ENCODE measurements around the gene FHIP1A. TPM values are rescaled to one million over a fixed set of nuclear protein-coding genes. Genes with fewer than 3 reads are reported as not detected.

Gene FHIP1A
- total RNA-seq, 2 experiments from 2014 or later = 0.45 to 0.83 TPM

DNA sequence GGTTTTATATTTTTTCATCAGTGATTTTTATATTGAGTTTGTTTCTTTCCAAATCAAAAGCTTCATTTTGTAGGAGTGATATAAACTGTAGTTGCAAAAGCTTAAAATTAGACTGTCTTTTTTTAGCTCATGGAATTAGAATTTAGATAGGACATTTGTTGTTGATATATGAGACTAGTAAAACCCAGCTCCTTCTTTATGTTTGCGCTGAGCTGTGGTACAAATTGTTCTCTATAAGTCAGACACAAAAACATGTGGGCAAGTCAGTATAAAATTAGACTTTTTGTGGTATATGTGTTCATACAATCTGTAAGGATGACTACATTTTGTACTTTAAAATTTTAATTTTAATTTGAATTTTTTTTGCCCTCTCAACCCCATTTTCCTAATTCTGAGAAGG, 18.3 kb downstream of the FHIP1A start:
- POLR2A ChIA-PET = no interaction called here
- H3K4me3 Mint-ChIP-seq = no peak overlapping the region
- H3K9me3 Mint-ChIP-seq = no peaks in the 10 kb centered on the region
- H3K36me3 Mint-ChIP-seq = no peaks in the 10 kb centered on the region
- no peaks in the 10 kb centered on the region for H3K4me1 Mint-ChIP-seq
- H3K27ac Mint-ChIP-seq = no peak overlapping the region
- DNase-seq = no peak
- ATAC-seq (ENCODE audit: low read depth) = no peak
- H3K27me3 Mint-ChIP-seq = peaks cover 16% of the 10 kb centered on the region

DNA sequence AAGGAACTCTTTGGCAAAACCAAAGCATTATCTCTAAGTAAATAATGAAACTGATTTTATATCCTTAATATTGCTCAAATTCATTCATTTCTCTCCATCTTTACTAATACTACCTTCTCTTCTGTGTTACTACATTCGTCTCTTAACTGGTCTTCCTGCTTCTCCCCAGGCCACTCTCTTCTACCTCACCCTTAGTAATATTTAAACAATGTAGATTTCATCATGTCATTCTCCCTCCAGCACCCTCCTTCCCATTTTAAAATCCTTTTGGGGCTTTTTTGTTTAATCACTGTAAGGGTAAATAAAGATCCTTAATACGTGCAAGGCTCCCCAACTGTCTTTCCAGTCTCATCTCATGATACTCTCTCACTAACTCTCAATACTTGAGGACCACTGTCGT, 19.4 kb downstream of the FHIP1A start:
- Mint-ChIP-seq H3K27me3 (peaks cover 16% of the 10 kb centered on the region), H3K4me1 (no peaks in the 10 kb centered on the region), H3K27ac (no peak overlapping the region), H3K36me3 (no peaks in the 10 kb centered on the region), H3K9me3 (no peaks in the 10 kb centered on the region), H3K4me3 (no peak overlapping the region)
- ATAC-seq (ENCODE audit: low read depth) = no peak
- POLR2A ChIA-PET = no interaction called here
- no peak for DNase-seq

DNA sequence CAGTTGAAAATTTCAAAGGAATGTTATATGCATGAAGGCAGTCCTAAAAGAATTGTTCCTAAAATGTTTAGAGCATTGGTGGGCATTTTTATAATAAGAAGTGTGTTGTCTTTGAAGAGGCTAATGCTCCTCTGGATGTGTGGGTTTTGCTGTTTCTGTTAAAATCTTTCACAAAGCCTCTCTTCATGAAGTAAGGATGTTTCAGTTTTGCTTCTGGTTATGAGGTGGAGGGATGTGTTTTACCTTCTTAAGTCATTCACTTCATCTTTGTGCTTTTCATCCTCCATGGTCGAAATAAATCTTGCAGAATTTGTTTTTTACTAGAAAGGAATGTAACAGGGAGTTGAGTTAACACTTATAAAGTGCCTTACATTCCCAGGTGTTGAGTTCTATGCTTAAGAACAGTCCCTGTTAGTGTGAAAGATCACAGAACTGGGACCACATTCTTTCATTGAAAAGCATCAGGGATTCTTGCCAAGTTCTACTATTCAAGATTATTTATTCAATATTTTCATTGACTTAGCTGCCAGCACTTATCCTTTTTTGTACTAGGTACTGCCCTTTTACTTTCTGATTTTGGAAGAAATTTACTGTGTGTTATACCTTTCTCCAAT, 21.1 kb downstream of the FHIP1A start:
- no peaks in the 10 kb centered on the region for H3K36me3 Mint-ChIP-seq
- H3K27ac Mint-ChIP-seq = no peak overlapping the region
- DNase-seq (no peak), ATAC-seq (ENCODE audit: low read depth) (no peak)
- POLR2A ChIA-PET = no interaction called here
- no peak overlapping the region for H3K4me3 Mint-ChIP-seq
- H3K4me1 Mint-ChIP-seq = no peaks in the 10 kb centered on the region
- peaks cover 8% of the 10 kb centered on the region for H3K27me3 Mint-ChIP-seq
- H3K9me3 Mint-ChIP-seq = no peaks in the 10 kb centered on the region

DNA sequence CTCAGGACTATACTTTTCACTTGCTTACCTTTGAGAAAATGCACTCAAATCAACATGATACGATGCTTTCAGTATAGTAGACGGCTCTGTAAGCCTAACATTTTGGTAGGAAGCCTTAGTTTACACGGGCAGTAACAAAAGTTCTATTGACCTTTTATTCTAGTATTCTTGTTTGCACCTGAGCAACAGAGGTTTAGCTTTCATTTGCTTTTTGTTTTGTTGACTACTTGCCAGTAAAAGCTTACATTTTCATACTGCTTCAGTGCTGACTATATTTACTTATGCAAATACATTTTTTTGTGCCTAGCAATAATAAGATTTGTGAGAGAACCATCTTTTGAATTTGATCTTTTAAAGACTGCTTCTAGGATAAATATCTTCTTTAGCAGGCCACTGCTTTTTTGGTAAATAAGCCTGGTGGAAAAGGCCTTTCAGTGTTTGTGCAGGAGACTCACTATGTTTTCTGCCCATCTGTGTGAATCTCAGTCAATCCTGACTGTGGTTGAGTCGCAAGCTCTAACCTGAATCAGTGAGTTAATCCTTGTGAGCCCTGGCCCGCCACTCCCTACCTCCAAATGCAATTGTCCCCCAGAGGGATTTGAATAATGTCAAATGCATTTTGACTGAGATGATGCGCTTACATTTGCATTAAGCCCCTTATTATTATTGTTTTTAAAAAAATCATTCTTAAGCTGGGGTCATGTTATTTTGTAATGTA, 21.9 kb downstream of the FHIP1A start:
- DNase-seq (no peak), ATAC-seq (ENCODE audit: low read depth) (no peak)
- Mint-ChIP-seq H3K4me1 (no peaks in the 10 kb centered on the region), H3K27ac (no peak overlapping the region), H3K4me3 (no peak overlapping the region), H3K27me3 (peaks cover 7% of the 10 kb centered on the region), H3K9me3 (no peaks in the 10 kb centered on the region), H3K36me3 (no peaks in the 10 kb centered on the region)
- POLR2A ChIA-PET = no interaction called here

DNA sequence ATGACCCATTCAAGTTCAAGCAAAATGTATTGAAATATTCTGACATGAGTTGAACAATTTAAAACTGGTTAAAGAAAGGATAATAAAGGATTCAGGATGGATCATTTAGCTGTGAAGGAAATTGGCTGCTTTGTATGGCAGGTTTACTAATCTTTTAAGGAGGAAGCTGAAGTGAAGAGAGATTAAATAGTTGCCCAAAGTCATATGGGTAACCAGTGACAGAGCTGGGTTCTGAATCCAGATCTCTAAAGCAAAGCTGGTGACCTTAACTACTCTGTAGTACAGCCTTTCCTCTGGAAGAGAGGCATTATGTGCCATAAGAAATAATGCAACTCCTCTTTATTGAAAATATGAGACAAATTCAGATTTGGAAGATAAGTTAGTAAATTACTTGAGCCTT, 22.8 kb downstream of the FHIP1A start:
- Mint-ChIP-seq H3K4me3 (no peak overlapping the region), H3K4me1 (no peaks in the 10 kb centered on the region), H3K9me3 (no peaks in the 10 kb centered on the region), H3K27me3 (peaks cover 9% of the 10 kb centered on the region), H3K27ac (no peak overlapping the region), H3K36me3 (no peaks in the 10 kb centered on the region)
- ATAC-seq (ENCODE audit: low read depth) (no peak), DNase-seq (no peak)
- POLR2A ChIA-PET = no interaction called here

DNA sequence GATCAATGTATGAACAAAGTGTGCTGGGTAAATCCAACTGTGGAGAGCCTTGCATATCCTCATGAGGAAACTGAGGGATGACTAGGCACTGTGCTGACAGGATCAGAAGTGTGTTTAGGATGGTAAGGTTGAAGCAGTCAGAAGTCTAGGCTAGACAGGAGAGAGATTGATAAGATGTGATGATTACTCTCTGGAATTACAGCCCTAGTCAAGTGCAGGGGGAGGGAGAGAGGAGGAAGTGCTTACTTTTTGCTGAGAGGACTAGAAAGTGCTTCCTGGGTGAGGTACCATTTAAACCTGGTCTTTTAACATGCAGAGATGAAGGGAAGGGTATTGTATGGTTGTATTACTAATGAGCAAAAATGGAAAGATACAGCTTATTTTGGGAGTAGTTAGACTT, 23.7 kb downstream of the FHIP1A start:
- Mint-ChIP-seq H3K36me3 (no peaks in the 10 kb centered on the region), H3K27ac (no peak overlapping the region)
- no peak for ATAC-seq (ENCODE audit: low read depth)

DNA sequence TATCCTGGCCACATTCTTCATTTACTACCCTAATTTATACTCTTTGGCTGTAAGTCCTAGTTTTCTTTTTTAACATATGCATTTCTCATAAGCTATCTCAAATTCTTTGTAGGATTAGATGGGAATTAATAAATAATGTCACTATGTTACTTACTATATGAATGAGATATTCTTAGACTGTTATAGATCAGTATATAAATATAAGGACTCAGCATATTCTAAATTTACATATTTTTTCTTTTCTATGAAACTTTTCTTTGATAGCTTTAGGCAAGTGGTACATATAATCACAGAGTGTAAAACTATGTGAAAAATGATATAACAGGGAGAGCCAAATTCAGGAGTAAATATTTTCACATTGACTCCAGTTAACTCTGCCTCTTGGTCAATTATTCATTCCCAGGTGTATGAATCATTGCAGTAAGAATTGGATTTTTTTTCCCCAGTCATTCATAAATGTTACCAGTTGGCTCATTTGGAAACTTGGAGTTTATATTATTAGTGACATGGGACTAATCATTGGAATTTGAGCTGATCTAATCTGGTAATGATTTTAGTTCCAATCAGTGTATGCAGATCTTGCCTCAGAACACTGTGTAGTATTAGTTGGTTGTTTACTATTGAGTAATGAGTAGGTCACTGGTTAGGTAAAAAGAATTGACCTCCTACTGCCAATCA, 25.3 kb downstream of the FHIP1A start:
- H3K9me3 Mint-ChIP-seq = no peaks in the 10 kb centered on the region
- no peak overlapping the region for H3K4me3 Mint-ChIP-seq
- peaks cover 5% of the 10 kb centered on the region for H3K27me3 Mint-ChIP-seq
- POLR2A ChIA-PET = no interaction called here
- no peak overlapping the region for H3K27ac Mint-ChIP-seq
- no peaks in the 10 kb centered on the region for H3K4me1 Mint-ChIP-seq
- DNase-seq = no peak
- ATAC-seq (ENCODE audit: low read depth) = no peak
- H3K36me3 Mint-ChIP-seq = no peaks in the 10 kb centered on the region

More for the DNA sequence above, 23.7 kb downstream of the FHIP1A start:
- Mint-ChIP-seq H3K4me1 (no peaks in the 10 kb centered on the region), H3K4me3 (no peak overlapping the region), H3K27me3 (peaks cover 9% of the 10 kb centered on the region), H3K9me3 (no peaks in the 10 kb centered on the region)
- DNase-seq = no peak
- POLR2A ChIA-PET = no interaction called here

DNA sequence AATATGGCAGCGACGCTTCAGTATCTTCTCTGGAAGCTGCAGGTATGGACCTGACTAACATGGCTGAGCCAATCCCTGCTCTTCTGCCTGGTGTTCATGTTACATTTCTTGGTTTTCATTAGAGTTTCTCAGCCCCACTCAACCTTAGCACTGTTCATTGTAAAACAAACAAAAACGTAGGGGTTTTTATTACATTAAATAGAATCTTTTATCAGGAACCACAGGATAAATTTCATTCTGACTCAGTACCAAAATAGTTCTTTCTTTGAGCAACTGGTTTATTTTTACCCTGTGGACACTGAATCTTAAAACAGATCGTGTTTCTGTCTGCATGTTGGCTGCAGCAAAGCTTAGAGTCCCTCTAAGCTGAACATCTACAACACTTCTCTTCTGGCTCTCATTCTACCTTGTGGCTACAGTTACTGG, 27.1 kb downstream of the FHIP1A start:
- H3K27ac Mint-ChIP-seq = no peak overlapping the region
- H3K36me3 Mint-ChIP-seq = no peaks in the 10 kb centered on the region
- POLR2A ChIA-PET = no interaction called here
- no peaks in the 10 kb centered on the region for H3K9me3 Mint-ChIP-seq
- no peaks in the 10 kb centered on the region for H3K4me1 Mint-ChIP-seq
- no peak for ATAC-seq (ENCODE audit: low read depth)
- no peak for DNase-seq
- peaks cover 10% of the 10 kb centered on the region for H3K27me3 Mint-ChIP-seq
- no peak overlapping the region for H3K4me3 Mint-ChIP-seq

DNA sequence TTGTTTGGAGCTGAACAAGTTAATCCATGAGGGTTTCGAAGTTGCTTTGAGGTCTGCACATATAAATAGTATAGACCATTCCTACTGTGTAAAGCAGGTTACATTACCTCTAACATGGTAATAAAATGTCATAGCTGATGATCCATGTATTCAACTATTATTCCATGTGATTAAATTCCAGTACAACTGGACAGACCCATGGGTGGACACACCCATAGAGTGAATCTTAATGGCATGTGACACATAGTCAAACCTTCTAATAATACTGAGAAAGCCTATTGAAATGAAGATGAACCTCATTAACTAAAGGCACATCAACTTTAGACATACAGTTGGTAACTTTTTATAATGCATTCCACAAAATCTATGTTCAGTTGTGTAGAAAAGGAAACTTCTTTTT, 28.5 kb downstream of the FHIP1A start:
- no peak overlapping the region for H3K27ac Mint-ChIP-seq
- peaks cover 10% of the 10 kb centered on the region for H3K27me3 Mint-ChIP-seq
- ATAC-seq (ENCODE audit: low read depth) (no peak), DNase-seq (no peak)
- no peaks in the 10 kb centered on the region for H3K9me3 Mint-ChIP-seq
- no peak overlapping the region for H3K4me3 Mint-ChIP-seq
- no peaks in the 10 kb centered on the region for H3K36me3 Mint-ChIP-seq
- no peaks in the 10 kb centered on the region for H3K4me1 Mint-ChIP-seq
- POLR2A ChIA-PET = no interaction called here

DNA sequence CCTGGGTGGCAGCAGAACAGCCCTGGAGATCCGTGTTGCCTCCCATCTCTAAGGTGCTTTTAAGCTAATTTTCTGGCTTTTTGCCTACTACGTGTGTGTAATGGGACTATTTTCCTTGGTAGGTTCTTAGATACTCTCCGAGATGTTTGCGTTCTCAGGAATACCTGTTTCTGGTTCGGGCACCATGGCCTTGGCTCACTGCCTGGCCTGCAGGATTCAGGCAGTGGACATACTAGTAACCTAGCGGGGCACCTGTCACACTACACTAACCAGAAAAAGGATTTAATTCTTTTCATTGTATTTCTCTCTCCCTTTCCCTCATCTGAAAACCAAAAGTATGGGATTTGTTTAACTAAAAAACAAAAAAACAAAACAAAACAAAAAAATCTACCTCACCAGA, 29.2 kb downstream of the FHIP1A start:
- DNase-seq (no peak), ATAC-seq (ENCODE audit: low read depth) (no peak)
- no peaks in the 10 kb centered on the region for H3K4me1 Mint-ChIP-seq
- H3K36me3 Mint-ChIP-seq = no peaks in the 10 kb centered on the region
- H3K27me3 Mint-ChIP-seq = peaks cover 10% of the 10 kb centered on the region
- POLR2A ChIA-PET = no interaction called here
- no peaks in the 10 kb centered on the region for H3K9me3 Mint-ChIP-seq
- H3K4me3 Mint-ChIP-seq = no peak overlapping the region
- no peak overlapping the region for H3K27ac Mint-ChIP-seq

DNA sequence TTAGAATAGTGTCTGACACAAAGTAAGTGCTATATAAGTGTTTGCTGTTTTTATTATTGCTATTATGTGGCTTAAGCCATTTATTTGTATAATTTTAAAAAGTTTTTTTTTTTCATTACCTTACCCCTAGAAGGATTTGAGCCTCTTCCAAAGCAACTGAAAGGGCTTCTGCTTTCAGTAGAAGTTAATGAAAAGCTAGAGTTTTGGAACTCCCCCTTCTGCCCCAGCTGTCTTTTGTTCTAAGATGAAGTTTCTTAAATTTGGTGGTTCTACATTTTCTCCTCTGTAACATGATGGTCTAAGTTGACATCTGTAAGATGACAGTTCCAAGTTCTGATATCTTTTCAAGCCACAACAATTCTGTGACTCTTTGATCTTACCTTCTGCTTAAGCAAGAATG, 30.3 kb downstream of the FHIP1A start:
- Mint-ChIP-seq H3K4me1 (no peaks in the 10 kb centered on the region), H3K27me3 (peaks cover 7% of the 10 kb centered on the region), H3K27ac (no peak overlapping the region), H3K9me3 (no peaks in the 10 kb centered on the region), H3K4me3 (no peak overlapping the region), H3K36me3 (no peaks in the 10 kb centered on the region)
- no peak for ATAC-seq (ENCODE audit: low read depth)
- POLR2A ChIA-PET = no interaction called here
- DNase-seq = no peak

DNA sequence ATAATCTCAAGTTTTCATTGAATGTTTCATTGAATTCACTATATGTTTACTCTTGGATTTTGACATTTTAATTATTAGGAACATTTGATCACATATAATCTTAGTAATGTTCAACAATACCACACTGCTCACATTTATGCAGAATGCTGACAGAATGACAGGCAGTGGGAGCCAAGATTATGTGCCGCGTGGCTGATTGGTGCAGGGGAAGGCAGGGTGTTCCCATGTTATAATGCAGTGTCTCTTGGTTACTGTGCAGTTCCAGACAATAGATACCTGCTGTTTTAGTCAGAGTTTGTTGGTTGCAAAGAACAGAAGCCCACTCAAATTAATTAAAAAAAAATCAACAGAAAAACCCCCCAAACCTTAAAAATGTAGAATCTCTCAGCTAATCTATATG, 33.0 kb downstream of the FHIP1A start:
- no peak overlapping the region for H3K4me3 Mint-ChIP-seq
- no peak for DNase-seq
- no peak for ATAC-seq (ENCODE audit: low read depth)
- H3K9me3 Mint-ChIP-seq = no peaks in the 10 kb centered on the region
- POLR2A ChIA-PET = no interaction called here
- H3K36me3 Mint-ChIP-seq = no peaks in the 10 kb centered on the region
- H3K4me1 Mint-ChIP-seq = no peaks in the 10 kb centered on the region
- no peak overlapping the region for H3K27ac Mint-ChIP-seq
- peaks cover 12% of the 10 kb centered on the region for H3K27me3 Mint-ChIP-seq

DNA sequence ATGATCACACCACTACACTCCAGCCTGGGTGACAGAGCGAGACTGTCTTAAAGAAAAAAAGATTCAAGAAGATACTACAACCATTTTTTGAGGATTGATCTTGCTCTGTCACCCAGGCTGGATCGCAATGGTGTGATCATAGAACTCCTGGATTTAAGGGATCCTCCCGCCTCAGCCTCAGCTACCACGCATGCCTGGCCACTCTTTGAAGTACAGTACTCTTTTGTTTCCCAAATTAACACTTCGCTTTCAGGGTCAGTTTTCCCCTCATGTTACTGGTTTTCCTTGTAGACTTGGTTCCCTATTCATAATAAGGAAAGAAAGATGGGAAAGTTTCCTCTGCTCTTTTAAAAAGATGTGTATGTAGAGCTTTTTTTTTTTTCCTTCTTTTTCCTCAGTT, 34.3 kb downstream of the FHIP1A start:
- Mint-ChIP-seq H3K27ac (no peak overlapping the region), H3K36me3 (no peaks in the 10 kb centered on the region), H3K4me1 (no peaks in the 10 kb centered on the region), H3K9me3 (no peaks in the 10 kb centered on the region), H3K4me3 (no peak overlapping the region), H3K27me3 (peaks cover 20% of the 10 kb centered on the region)
- no peak for DNase-seq
- POLR2A ChIA-PET = no interaction called here
- ATAC-seq (ENCODE audit: low read depth) = no peak

DNA sequence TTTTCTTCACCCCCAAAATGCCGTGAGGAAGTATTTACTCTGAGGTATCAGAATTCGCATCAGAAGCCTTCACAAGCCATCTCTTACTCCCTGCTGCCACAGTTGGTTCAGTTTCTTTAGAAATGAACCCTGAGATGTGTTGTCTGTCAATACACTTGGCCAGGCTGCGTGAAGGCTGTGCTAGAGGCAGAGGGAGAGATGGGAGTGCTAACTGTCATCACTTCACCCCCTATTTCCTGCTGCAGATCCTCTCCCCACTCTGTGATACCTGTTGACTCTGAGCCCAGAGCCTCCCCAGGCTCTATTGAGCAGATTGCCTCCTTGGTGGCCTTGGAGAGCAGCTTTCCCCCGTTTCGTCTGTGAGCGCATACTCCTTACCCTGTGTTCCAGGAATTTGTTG, 34.8 kb downstream of the FHIP1A start:
- H3K4me3 Mint-ChIP-seq = no peak overlapping the region
- peaks cover 24% of the 10 kb centered on the region for H3K27me3 Mint-ChIP-seq
- POLR2A ChIA-PET = no interaction called here
- H3K4me1 Mint-ChIP-seq = no peaks in the 10 kb centered on the region
- H3K27ac Mint-ChIP-seq = no peak overlapping the region
- H3K36me3 Mint-ChIP-seq = no peaks in the 10 kb centered on the region
- DNase-seq (no peak), ATAC-seq (ENCODE audit: low read depth) (no peak)
- no peaks in the 10 kb centered on the region for H3K9me3 Mint-ChIP-seq
